ENCODE measurements around the gene PLXND1.

PLXND1 gene

DNA sequence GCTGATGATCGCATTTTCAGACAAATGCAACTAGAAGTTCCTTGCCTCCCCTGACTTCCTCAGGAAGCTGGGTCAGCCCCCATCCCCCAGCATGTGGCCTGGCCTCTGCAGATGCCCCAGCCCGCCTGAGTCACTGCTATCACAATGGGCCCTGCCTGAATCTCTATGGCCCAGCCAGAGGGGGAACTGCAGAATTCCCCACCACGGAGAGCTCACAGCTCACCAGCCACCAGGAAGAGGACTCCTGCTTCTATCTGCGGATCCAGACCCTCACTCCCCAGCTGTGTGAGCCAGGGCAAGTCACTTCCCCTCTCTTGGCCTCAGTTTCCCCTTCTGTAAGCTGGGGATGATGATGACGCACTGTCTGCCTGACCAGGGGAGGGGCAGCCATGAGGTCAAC is 6.9 kb downstream of the PLXND1 start:
- DNase-seq, result no peak

DNA sequence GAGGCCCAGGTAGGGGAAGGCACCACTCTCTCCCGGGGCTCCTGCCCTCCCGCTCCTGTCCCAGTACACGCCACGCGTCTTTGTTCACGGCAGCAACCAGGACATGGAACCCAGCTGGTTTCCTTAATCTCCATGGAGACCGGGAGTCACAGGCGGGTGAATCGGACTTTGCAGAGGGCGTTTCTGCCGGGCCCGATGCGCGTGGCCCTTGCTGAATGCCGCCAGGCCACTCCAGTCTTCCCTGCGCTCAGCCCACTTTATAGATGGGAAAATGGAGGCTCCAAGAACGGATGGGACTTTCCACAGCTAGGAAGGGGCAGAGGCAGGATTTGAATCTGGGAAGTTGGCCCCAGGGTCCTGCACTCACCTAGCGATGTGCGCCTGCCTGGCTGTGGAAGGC is 7.4 kb downstream of the PLXND1 start:
- DNase-seq, result no peak

- no peak for DNase-seq
Measured at GRCh38 chr3:129598484-129598883, 8.0 kb downstream of the PLXND1 start.

DNA sequence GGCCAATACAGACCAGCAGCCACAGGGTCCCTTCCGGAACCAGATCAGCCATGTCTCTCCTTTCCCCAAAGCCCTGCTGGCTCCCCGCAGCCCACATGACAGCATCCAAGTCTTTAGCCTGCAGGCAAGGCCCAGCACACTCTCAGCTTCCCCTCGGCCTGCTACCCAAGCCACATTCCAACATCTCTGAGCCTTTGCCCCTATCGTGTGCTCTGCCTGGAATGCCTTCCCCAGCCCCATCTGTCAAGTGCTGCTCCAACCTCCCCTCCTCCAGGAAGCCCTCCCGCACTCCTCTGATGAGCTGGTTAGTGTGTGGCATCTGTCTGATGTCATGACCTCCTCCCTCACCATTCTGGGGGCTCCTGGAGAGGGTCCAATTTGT is 8.5 kb downstream of the PLXND1 start:
- DNase-seq, result no peak

DNA sequence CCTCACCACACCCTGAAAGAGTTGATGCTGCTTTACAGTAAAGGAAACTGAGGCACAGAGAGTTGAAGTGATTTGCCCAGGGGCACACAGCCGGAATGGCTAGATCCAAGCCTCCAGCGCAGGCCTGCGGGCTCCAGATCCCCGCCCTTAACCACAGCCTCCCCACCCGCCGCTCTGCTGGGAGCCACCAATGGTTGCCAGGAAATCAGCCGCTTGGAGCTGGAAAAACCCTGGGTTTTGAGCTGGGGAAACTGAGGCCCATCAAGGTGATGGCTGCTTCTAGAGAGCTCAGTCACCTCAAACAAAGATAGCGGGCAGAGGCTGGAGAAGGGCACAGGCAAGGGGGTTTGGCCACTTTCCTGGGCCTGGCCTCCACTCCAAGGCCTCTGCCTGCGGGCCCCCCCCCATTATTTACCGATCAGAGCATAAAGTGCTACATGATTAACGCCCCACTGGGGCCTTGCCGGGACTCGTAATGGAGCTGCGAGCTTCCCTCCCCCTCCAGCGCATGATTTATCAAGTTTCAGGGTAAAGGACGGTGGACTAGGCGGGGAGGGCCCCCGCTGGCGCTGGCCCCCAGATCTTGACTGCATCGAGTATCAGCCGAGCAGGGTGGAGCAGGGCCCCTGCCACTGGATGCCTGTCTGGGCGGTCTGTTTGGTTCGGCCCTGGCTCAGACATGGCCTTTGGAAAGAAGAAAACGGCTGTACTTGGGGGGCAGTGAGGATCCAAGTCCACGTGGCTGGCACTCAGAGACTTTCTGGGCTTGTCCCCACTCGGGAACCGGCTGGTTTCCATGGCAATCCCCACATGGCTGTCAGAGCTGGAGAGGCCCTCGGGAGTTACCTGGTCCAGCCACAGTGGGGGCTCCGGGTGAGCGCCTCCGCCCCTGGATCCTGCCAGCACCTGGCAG is 9.1 kb downstream of the PLXND1 start:
- DNase-seq, result no peak

- no peak for DNase-seq
Measured at GRCh38 chr3:129596194-129597086, 10.0 kb downstream of the PLXND1 start.

- no peak for DNase-seq
Measured at GRCh38 chr3:129595544-129596193, 10.8 kb downstream of the PLXND1 start.

DNA sequence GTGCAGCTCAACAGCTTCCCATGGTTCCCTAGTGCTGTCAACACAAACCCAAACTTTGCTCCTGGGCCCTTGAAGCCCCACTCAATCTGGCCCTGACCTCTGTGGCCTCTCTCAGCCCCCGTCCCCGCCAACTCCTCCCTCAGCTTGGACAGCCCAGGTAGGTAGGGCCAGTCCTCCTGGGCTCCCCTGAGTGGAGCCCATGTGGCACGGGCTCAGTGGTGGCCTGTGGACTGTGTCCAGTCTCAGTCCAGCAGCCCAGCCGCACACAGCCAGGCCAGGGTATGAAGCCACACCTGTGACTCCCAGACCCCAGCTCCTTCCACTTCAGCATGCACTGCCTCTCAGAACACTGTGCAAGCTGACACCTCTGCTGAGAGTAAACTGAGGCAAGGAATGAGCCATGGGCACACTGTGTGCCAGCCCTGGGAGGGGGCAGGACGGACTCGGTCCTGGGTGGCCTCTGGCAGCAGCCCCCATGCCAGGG is 11.5 kb downstream of the PLXND1 start:
- DNase-seq, result no peak

DNA sequence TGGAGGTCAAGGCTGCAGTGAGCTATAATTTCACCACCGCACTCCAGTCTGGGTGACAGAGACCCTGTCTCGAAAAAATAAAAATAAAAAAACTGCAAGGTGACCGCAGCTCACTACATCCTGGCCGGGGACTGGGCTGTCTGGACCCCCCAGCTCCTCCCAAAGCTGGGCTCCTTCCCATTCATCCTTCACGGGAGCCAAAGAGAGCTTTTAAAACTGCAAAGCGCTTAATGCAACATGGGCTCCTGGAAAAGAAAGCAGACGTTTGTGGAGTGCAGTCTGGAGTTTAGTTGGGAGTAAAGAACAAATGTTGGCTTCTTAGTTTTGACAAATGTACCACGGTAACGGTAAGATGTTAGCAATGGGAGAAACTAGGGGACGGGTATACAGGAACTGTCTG is 12.1 kb downstream of the PLXND1 start:
- DNase-seq, result no peak

DNA sequence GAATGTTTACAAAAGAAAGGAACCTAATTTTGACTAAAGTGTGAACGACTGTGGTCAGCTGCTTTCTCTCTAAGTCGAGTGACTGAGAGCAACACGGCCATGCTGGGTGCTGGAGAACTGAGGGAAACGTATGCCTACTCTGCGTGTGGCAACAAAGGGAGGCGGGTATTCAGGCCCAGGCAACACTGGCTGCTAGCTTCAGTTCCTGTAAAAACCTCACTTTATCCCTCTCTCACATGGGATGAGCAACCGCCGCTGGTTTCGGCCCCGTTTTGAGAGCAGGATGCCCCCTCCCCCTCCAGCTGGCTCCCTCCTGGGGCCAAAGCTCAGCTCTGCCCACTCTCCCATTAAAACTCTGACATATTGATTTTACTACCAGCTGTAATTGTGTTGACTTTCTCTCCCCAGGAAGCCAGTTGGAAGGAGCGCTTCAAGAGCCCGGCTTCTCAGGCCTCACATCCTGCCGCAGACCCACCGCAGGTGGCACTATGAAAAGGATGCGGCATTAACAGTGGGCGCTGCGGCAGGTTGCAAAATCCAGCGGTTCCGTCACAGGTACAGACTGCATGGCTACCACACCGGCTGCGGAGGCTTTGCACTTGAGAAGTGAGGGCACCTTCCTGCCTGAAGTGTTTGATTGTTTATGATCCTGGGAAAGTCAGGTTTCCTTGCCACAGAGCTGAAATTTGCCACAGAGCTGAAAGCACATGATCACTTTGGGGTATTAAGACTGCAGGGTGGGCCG is 12.7 kb downstream of the PLXND1 start:
- peak; percentile 33 for DNase-seq

- DNase-seq, result no peak
Measured at GRCh38 chr3:129593230-129593594, 13.3 kb downstream of the PLXND1 start.

DNA sequence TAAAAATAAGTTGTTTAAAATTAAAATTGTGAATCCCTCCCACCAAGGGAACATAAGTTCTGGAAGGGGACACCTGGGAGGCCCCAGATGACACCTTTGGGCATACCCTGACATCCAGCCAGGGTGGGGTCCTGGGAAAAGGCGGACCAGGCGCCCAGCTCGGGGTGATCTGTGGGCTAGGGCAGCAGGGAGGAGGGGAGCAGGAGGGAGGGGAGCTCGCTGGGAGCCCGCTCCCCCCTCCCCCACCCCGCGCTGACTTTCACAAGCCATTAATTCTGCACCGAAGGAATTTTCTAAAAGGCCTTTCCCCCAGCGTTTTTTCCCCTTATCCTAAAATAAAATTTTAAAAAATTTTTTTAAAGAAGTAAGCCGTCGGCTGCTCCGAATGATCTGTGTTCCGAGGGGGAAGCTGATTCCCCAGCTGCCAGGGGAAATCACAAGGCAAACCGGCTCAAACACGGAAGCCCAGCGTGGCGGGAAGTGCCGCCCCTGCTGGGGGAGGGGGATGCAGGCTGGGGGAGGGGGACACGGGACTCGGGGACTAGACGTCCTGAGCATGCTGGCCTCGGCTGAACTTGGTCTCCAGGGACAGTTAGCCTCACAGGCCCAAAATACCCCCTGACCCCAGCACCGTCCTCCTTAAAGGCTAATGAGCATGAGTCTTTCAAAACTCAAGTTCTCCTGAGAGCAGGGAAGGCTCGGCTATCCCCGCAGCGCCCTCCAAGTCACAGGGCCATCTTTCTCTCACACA is 13.9 kb downstream of the PLXND1 start:
- no peak for DNase-seq

DNA sequence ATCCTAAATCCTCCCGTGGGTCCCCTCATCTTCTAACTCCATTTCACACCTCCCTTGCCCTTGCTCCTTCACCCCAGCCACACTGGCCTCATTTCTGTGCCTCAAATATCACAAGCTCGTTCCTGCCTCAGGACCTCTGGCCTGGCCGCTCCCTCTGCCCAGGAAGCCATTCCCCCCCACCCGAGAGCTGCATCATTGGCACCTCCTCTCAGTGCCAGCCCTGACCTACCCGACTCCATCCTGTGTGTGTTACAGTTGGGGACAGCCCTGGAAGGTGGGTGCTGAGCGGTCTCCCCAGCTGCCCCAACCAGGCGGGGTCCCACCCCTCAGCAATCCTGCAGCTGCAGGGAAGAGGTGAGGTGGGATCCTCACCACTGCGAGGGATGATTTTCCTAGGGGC is 14.5 kb downstream of the PLXND1 start:
- no peak for DNase-seq

- no peak for DNase-seq
Measured at GRCh38 chr3:129590215-129590614, 16.3 kb downstream of the PLXND1 start.

DNA sequence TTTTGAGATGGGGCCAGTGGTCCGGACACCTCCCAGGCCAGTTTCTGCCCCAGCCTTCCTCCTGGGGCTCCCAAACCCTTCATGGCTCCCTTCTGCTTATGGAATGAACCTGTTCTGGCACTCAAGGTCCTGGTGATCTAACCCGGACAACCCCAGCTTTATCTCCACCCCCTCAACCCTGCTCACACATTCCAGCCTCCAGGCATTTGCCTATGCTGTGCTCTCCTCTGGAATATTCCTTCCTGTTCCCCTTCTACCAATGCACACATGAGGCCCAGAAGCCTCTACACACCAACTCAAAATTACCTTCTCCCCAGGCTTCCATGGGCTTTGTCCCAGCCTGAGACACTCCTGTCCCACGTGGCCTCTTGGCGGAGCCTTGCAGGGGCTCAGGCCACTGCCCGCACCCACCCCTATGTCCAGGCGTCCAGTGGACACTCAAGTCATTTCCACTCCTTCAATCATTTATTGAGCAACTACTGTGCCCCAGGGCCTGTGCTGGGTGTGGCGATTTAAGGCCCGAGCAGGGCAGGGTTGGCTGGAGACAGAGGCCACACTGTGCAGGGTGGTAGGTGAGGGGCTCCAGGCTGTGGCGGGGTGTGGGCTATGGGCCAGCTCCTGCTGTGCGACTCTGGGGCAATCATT is 18.8 kb downstream of the PLXND1 start:
- no peak for DNase-seq

GRCh38 chr3:129586746-129587430 is 19.6 kb downstream of the PLXND1 start:
- no peak for DNase-seq

GRCh38 chr3:129585949-129586657 is 20.4 kb downstream of the PLXND1 start:
- no peak for DNase-seq

DNA sequence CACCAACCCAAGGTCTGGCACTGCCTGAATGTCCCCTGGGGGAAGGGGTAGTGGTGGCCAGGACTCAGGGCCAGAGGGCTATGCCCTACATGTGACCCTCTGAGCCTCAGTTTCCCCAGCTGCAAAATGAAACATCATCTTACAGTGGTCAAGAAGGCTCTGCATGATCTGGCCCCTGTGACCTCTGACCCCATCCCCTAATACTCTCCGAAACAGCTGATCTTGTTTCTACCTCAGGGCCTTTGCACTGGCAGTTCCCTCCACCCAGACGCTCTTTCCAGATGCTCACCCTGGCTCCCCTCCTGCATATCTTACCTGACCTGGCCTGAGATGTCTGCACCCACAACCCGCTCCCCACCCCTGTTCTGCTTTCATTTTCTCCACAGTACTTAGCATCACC is 21.8 kb downstream of the PLXND1 start:
- DNase-seq, result no peak

GRCh38 chr3:129583289-129583688 is 23.2 kb downstream of the PLXND1 start:
- no peak for DNase-seq

DNA sequence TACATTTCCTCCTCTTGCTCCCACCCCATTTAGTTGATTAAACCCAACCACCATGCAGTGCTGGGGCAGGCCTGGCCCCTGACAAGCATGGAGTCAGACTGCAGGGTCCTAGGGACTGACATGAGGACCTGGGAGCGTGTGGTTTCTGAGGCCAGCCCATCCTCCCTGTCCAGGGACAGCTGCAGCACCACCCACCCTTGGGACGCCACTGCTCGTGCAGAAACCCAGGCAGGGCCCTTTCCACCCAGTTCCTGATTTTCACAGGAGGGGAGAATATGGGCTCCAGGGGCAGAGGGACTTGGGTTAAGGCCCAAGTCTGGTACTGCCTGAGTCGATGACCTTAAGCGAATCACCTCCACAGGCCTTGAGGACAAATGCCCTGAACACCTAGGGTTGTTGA is 23.7 kb downstream of the PLXND1 start:
- no peak for DNase-seq

All from T-helper 9 cell (primary cell).